ENCODE data around the gene NUDT9.
"Not testable (repeated sequence)": the region's sequence is repeated elsewhere in the genome, so short reads cannot be mapped to it uniquely, and the experiment has no call there.

DNA sequence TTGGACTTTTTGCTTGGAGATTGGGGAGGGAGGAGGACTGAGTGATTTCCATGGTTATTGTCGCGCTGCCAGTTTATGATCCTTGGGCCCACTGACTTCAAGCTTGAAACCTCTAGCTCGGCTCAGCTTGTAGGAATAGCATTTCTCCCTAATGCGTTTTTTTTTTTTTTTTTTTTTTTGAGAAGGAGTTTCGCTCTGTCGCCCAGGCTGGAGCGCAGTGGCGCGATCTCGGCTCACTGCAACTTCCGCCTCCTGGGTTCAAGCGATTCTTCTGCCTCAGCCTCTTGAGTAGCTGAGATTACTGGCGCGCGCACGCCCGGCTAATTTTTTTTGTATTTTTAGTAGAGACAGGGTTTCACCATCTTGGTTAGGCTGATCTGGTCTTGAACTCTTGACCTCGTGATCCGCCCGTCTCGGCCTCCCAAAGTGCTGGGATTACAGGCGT lies 1.7 kb downstream of the NUDT9 start:
- TF ChIP-seq, protein P1, sequence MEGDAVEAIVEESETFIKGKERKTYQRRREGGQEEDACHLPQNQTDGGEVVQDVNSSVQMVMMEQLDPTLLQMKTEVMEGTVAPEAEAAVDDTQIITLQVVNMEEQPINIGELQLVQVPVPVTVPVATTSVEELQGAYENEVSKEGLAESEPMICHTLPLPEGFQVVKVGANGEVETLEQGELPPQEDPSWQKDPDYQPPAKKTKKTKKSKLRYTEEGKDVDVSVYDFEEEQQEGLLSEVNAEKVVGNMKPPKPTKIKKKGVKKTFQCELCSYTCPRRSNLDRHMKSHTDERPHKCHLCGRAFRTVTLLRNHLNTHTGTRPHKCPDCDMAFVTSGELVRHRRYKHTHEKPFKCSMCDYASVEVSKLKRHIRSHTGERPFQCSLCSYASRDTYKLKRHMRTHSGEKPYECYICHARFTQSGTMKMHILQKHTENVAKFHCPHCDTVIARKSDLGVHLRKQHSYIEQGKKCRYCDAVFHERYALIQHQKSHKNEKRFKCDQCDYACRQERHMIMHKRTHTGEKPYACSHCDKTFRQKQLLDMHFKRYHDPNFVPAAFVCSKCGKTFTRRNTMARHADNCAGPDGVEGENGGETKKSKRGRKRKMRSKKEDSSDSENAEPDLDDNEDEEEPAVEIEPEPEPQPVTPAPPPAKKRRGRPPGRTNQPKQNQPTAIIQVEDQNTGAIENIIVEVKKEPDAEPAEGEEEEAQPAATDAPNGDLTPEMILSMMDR (IDR thresholded peaks at IDR 0.05): not testable (repeated sequence)
- TF ChIP-seq EP300, POLR2A (IDR thresholded peaks at IDR 0.05): not testable (repeated sequence)
